SJCRH30 (cell line): ENCODE results near the gene PIEZO2. TPM values are rescaled to one million over a fixed set of nuclear protein-coding genes. Genes with fewer than 3 reads are reported as not detected.
"Not testable (repeated sequence)": the region's sequence is repeated elsewhere in the genome, so short reads cannot be mapped to it uniquely, and the experiment has no call there.

Source experiments
- DNase-seq, 2 experiments: peaks; one replicate each; pipeline ENCODE4 v3.0.0-alpha.2; 2015 to 2020
- H3K27ac ChIP-seq: fragments of 250-450 bp; sonication (Bioruptor Pico); 2 replicates; pipeline ENCODE4 v1.5.1; 2020; ENCODE audit warnings: mild to moderate bottlenecking, moderate library complexity
- H3K27me3 ChIP-seq: fragments of 250-450 bp; sonication (Bioruptor Pico); 2 replicates; pipeline ENCODE4 v1.5.1; 2020; ENCODE audit warnings: mild to moderate bottlenecking, moderate library complexity
- H3K36me3 ChIP-seq: fragments of 250-450 bp; sonication (Bioruptor Pico); 2 replicates; pipeline ENCODE4 v1.5.1; 2020; ENCODE audit warnings: mild to moderate bottlenecking, moderate library complexity
- H3K4me1 ChIP-seq: fragments of 250-450 bp; sonication (Bioruptor Pico); 2 replicates; pipeline ENCODE4 v1.5.1; 2020; ENCODE audit warnings: mild to moderate bottlenecking, moderate library complexity
- H3K4me3 ChIP-seq: fragments of 250-450 bp; sonication (Bioruptor Pico); 2 replicates; pipeline ENCODE4 v1.5.1; 2020; ENCODE audit warnings: mild to moderate bottlenecking, moderate library complexity
- H3K9me3 ChIP-seq: fragments of 250-450 bp; sonication (Bioruptor Pico); replicated peaks from 2 replicates; pipeline ENCODE4 v1.5.1; 2020; ENCODE audit warnings: mild to moderate bottlenecking, moderate library complexity
- total RNA-seq: library from RNA; depleted of rRNA; stranded (reverse); fragments of >200 nt; shearing (Covaris generic); gene quantifications from 2 replicates; pipeline ENCODE4 v1.2.3, GENCODE V29; 2014

PIEZO2 gene
- total RNA-seq, 1 experiment from 2014 or later, result 0.32 TPM

DNA sequence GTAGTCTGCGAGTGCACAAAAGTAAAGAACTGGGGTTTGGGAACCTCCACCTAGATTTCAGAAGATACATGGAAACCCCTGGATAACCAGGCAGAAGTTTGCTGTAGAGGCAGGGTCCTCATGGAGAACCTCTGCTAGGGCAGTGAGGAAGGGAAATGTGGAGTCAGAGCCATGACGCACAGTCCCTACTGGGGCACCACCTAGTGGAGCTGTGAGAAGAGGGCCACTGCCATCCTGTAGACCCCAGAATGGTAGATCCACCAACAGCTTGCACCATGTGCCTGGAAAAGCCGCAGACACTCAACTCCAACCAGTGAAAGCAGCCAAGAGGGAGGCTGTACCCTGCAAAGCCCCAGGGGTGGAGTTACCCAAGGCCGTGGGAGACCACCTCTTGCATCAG is 206.4 kb downstream of the PIEZO2 start:
- no peaks in the 10 kb centered on the region for H3K4me1 ChIP-seq
- H3K27me3 ChIP-seq, result no peaks in the 10 kb centered on the region
- H3K36me3 ChIP-seq, result no peaks in the 10 kb centered on the region
- H3K27ac ChIP-seq, result no peak overlapping the region
- H3K4me3 ChIP-seq, result no peak overlapping the region
- peaks cover 5% of the 10 kb centered on the region; the same call in 1 of the 2 replicates for H3K9me3 ChIP-seq
- no peak for DNase-seq

DNA sequence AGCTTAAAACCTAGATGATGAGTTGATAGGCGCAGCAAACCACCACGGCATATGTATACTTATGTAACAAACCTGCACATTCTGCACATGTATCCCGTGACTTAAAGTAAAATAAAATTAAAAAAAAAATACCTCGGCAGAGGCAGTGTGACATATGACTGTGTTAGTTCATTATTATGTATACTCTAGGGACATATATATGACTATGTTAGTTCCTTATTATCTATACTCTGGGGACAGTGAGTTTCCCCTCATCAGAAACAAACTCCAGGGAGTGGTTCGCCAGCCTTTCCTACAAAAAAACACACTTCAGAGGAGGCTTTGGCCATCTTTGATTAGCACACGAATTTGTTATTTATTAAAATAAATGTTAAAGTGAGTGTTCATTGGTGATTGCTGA is 209.5 kb downstream of the PIEZO2 start:
- Histone ChIP-seq H3K36me3 (no peaks in the 10 kb centered on the region), H3K27me3 (no peaks in the 10 kb centered on the region), H3K27ac (no peak overlapping the region), H3K4me1 (no peaks in the 10 kb centered on the region), H3K4me3 (no peak overlapping the region), H3K9me3 (no peaks in the 10 kb centered on the region)
- DNase-seq, result no peak

DNA sequence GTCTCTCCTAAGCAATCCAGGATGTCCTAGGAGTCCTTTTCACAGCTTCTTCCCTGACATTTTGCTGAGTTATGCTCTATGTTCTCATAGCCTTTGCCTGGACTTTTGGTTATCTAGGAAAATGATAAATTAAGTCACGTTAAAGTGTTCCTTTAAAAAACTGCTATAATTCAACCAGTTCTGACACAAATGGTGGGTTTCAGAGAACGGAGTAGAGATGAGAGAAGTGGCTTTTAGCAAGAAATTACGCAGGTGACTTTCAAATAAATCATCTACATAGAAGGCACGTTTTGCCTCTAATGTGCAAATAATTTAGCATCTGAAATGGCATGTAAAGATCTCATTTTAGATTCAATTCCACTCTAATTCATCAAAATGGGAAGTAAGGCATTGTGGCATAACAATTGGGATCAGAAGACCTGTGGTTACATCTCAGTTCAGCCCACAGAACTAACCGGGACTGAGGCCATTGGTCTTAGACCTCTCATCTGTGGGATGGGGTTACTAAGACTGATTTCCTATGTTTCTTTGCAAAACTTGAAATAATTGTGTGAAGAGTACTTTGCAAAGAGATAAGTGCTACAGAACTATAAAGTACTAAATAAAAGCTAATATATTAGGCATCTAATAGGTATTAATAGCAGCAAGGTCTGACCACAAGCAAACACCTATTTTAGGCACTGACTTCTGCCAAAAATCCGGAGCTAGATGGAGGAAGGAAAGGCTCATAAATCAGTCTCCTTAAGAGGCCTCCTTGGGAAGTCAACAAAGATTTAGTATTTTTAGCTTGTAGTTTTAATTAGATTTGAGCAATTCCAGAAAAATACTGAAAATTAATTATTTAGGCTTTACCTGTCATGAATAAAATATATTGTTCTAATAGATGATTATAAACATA is 211.4 kb downstream of the PIEZO2 start:
- Histone ChIP-seq H3K9me3 (no peaks in the 10 kb centered on the region), H3K27ac (no peak overlapping the region), H3K36me3 (no peaks in the 10 kb centered on the region), H3K4me3 (no peak overlapping the region), H3K4me1 (no peaks in the 10 kb centered on the region), H3K27me3 (no peaks in the 10 kb centered on the region)
- DNase-seq, result no peak

DNA sequence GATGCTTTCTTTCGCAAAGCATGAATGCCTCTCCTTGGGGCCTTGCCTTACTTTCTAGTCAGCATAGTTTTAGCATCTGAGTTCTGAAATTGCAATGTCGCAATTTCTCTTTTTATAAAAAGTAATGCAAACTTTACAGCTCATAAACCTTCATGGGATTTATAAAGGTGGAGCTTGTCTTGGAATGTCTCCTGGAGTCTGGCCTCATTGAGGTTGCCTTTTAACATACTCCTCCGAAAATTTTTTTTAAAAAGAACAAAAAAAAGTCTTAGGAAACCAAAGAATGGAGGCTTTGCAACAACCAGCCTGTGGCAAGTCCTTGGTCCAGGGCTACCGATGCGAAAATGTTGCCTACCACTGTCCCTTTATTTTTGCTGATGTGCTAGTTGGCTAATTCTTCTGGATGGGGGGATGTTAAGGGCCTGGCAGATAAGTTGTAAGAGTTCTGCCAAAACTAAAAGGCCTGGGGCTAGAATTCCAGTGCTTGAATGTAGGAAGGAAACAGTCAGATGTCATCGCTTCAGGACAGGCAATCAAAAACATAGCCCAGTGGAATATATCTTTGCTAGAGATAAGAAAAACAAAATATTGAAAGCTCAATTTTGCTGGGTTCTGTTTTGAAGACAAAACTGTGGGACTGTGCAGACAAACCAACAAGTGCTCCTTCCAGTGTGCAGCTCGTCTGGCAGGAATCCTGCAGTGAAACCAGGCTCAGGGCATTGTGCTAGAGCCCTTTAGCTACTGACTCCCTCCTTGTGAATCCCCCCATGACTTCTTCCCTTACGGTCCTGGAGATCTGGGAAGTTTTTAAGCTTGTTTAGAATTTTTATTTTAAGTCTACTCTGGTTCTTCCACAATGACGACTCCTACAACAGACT is 213.0 kb downstream of the PIEZO2 start:
- Histone ChIP-seq H3K4me1 (no peaks in the 10 kb centered on the region), H3K9me3 (no peaks in the 10 kb centered on the region), H3K4me3 (no peak overlapping the region), H3K27me3 (no peaks in the 10 kb centered on the region), H3K36me3 (no peaks in the 10 kb centered on the region), H3K27ac (no peak overlapping the region)
- no peak for DNase-seq

DNA sequence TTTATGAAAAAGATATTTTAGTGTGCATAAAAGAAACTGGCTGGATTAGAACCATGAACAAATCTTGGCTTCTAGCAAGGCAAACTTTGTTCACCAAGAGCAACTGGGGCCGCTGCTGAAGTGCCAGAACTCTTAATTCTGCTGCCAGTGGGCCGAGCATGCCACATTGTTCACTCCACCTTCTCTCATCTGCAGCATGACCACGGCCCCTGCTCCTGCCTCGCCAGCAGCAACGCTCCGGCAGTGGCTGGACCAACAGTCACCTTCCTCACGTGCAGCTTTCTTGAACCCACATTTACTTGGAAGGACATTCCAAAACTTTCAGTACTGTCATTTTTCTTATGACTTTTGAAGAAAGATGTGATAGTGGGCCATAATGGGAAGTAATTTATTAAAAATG is 213.8 kb downstream of the PIEZO2 start:
- no peaks in the 10 kb centered on the region for H3K4me1 ChIP-seq
- DNase-seq, result no peak
- no peaks in the 10 kb centered on the region for H3K27me3 ChIP-seq
- H3K4me3 ChIP-seq, result no peak overlapping the region
- H3K27ac ChIP-seq, result no peak overlapping the region
- no peaks in the 10 kb centered on the region for H3K36me3 ChIP-seq
- H3K9me3 ChIP-seq, result no peaks in the 10 kb centered on the region

DNA sequence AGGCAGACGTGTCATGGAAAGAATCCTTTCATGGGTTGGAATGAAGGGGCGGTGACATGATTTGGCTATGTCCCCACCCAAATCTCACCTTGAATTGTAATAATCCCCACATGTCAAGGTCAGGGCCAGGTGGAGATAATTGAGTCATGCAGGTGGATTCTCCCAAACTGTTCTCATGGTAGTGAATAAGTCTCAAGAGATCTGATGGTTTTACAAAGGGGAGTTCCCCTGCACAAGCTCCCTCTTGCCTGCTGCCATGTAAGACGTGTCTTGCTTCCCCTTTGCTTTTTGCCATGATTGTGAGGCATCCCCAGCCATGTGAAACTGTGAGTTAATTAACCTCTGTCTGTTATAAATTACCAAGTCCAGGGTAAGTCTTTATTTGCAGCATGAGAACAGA is 215.7 kb downstream of the PIEZO2 start:
- not testable (repeated sequence) for H3K36me3 ChIP-seq, H3K27me3 ChIP-seq, H3K4me3 ChIP-seq, H3K9me3 ChIP-seq, DNase-seq, H3K4me1 ChIP-seq, H3K27ac ChIP-seq

DNA sequence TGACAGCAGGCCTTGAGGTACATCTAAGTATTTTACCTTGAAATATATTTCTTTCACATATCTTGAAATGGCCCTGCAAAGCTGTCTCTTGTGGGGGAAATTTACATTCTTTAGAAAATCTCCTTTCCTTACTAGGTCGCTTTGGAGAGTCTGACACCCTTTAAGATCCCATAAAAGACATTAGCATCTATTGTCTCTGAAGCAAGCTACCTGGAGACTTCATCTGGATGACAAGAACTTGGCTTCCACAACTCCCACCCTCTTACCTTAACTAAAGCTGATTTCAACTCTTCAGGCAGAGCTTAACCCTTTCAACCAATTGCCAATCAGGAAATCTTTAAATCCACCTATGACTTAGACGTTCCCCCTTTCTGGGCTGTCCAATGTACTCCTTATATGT is 219.3 kb downstream of the PIEZO2 start:
- no peaks in the 10 kb centered on the region for H3K36me3 ChIP-seq
- DNase-seq, result no peak
- no peaks in the 10 kb centered on the region for H3K27me3 ChIP-seq
- no peak overlapping the region for H3K27ac ChIP-seq
- H3K4me1 ChIP-seq, result peaks cover 22% of the 10 kb centered on the region
- no peaks in the 10 kb centered on the region for H3K9me3 ChIP-seq
- no peak overlapping the region for H3K4me3 ChIP-seq

DNA sequence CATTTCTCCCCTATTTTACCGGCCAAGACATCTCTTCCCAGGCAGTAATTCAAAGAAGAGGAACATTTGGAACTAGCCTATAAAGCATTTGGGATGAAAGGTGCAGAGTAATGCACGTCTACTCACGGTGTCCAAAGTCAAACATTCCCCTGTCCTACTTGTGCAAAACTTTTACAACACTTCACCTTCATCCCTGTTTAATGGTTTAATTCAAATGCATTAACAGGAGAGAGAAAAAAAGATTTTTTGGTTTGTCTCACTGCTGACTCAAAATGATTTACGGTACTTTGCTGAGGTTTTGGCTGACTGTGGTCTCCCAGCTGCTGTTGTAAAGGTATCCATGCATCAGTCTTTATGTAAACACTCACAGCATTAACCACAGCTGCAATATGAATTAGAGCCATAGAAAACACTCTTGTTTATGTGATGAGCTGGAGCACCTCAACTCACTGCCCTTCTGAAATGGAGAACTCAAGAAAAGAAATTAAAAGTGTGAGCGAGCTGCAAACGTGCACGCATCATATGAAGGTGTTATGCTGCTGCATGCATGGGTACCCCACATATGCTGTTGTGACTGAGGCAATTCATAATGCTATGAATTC is 220.5 kb downstream of the PIEZO2 start:
- Histone ChIP-seq H3K27me3 (no peaks in the 10 kb centered on the region), H3K27ac (peak overlapping the region; percentile 88), H3K9me3 (no peaks in the 10 kb centered on the region), H3K4me1 (peaks cover 22% of the 10 kb centered on the region), H3K4me3 (no peak overlapping the region; the same call in 1 of the 2 replicates), H3K36me3 (no peaks in the 10 kb centered on the region)
- DNase-seq, result peak; percentile 24 to 69

DNA sequence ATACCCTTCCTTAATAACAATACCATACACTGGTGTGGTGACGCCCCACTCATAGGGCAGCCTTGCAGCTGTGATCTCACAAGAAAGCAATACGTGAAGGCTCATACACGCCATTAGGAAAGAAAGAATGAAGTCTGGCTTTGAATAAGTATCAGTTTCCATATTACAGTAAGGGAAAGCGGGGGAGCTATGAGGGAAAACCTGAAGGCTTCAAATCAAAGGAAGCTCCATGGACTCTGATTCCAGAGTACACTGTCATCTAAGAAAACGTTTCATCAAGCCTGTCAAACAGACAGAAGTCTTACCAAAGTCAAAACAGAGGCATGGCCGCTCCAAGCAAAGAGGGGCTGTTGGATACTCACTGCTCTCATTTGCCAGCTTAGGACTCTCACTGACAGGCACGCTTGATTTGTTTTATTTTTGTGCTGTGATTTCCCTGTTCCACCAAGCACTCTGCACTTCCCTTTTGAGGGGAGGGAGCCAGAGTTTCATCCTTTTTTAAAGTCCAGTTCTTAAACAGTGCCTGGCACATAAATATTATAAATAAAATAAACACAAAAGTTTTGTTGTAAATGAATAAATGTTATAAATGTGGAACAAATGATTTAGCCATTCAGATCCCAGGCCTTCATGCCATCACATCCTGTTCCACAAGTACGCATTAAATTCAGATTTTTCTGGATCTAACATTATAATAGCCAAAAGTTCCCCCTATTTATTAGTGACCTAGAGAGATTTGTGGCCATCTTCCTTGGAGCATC is 221.2 kb downstream of the PIEZO2 start:
- Histone ChIP-seq H3K4me3 (peak overlapping the region; percentile 46), H3K9me3 (no peaks in the 10 kb centered on the region), H3K36me3 (no peaks in the 10 kb centered on the region), H3K27ac (peak overlapping the region; percentile 88), H3K27me3 (no peaks in the 10 kb centered on the region), H3K4me1 (peaks cover 22% of the 10 kb centered on the region)
- peak; percentile 24 to 48 for DNase-seq

DNA sequence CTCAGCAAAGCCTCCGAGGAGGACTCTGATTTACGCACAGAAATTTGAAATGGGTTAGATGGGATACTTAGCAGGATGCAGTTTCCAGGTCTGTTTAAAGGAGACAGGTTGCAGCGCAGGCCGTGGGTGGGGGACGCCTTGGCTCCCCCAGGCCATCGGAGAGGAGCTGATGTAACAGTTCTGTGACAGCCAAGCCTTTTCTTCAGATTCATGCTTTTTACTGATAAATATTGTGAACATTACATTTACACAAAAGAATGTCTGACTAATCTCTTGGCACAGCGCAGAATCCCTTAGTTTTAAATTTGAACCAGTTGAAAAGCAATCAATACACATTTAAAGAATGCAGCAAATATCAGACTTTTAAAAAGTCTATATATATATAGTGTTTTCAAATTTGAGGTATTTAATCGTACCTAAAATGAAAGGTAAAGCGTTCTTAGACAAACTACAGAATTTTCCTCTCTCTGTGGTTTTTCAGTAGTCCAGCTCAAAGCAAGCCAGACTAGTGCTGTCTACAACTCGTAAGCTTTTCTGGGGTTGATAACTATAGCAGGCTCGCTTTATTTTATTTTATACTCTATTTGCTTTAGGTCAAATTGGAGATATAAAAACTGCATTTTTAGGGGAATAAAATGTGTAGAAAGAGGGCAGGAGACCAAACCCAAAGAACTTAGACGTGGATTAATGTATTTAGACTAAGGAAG is 221.9 kb downstream of the PIEZO2 start:
- peak overlapping the region; percentile 46 for H3K4me3 ChIP-seq

DNA sequence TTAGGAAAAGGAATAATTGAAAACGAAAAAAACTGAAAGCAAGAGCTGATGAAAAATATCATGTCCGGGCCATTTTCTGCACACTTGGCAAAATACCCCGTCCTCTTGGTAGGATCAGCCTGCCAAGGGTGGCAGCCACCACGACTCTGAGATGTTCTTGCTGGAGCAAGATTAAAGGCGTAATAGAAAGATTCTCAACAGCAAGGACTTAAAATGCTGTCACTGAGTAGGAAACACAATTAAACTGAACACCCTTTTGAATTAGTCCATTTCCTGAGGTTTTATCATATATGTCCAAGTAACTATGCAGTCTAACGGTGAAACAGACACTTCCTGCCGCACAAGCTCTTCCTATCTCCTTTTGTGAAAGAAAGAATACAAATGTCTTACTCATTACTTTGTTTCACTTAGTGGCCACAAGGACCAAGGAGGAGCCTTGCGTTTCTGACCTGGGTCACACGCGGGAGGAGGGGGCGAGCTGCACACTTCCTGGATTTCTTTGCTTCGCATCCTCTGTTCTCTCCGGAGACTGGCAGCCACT is 222.7 kb downstream of the PIEZO2 start:
- peaks cover 22% of the 10 kb centered on the region for H3K4me1 ChIP-seq
- peak overlapping the region; percentile 88 for H3K27ac ChIP-seq
- H3K4me3 ChIP-seq, result peak overlapping the region; percentile 46
- H3K36me3 ChIP-seq, result no peaks in the 10 kb centered on the region
- H3K9me3 ChIP-seq, result no peaks in the 10 kb centered on the region
- no peaks in the 10 kb centered on the region for H3K27me3 ChIP-seq
- DNase-seq, result peak; percentile 49 to 51

More for the DNA sequence above, 221.9 kb downstream of the PIEZO2 start:
- Histone ChIP-seq H3K4me1 (peaks cover 22% of the 10 kb centered on the region), H3K27me3 (no peaks in the 10 kb centered on the region), H3K27ac (peak overlapping the region; percentile 88), H3K36me3 (no peaks in the 10 kb centered on the region), H3K9me3 (no peaks in the 10 kb centered on the region)
- DNase-seq, result peak; percentile 8 to 32

DNA sequence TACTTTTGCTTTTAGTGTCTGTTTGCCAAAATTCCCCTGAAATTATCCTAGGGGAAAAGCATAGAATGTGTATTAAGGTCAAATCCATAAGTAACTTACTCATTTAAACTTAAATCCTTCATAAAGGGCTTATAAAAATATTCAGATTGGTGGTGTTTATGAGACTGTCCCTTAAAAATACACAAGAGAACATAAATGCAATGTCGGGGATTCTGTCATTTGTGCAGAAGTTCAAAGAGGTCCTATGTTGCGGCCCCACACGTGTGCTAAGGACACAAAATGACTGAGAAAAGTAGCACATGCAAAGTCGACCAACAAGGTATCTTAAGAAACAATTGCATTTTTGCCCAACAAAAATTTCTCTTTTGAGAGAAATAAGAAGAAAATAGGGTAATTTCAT is 225.1 kb downstream of the PIEZO2 start:
- no peak overlapping the region for H3K27ac ChIP-seq
- no peak for DNase-seq
- no peaks in the 10 kb centered on the region for H3K36me3 ChIP-seq
- H3K4me3 ChIP-seq, result no peak overlapping the region
- peaks cover 19% of the 10 kb centered on the region for H3K4me1 ChIP-seq
- no peaks in the 10 kb centered on the region for H3K9me3 ChIP-seq
- H3K27me3 ChIP-seq, result no peaks in the 10 kb centered on the region

DNA sequence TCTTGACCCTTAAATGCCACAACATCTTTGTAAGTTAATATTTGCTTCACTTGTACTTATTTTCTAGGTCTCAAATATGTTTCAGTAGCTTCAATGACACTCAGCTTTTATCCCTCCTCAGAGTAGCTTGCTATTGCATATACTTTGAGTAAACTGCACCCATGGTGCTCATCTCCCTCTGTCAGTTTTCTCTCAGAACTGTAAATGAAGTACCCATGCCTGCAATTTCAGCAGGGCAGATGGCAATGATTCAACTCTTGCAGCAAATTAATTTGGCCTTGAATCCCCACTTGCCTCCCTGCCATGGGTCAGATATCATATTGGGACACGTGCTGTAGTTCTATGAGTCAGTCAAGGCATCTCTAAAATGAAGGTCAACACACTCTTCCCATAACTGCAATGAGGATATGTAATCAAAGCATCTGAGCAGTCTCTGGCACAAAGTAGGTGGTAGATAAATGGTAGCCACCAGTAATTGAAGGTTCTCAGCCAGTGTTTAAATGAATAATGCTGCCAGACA is 225.8 kb downstream of the PIEZO2 start:
- no peak for DNase-seq
- no peaks in the 10 kb centered on the region for H3K9me3 ChIP-seq
- H3K27ac ChIP-seq, result no peak overlapping the region
- no peaks in the 10 kb centered on the region for H3K27me3 ChIP-seq
- H3K4me3 ChIP-seq, result no peak overlapping the region
- no peaks in the 10 kb centered on the region for H3K36me3 ChIP-seq
- peaks cover 17% of the 10 kb centered on the region for H3K4me1 ChIP-seq
